ENCODE measurements around the gene SPOCK1.

GRCh38 chr5:137072361-137073115 lies 426.6 kb downstream of the SPOCK1 start:
- TF ChIP-seq POLR2AphosphoS5 (IDR thresholded peaks at IDR 0.05), result peak in 1 of 3 donors; percentile 11
- no peak for TF ChIP-seq CTCF (IDR thresholded peaks at IDR 0.05)
- no peak for TF ChIP-seq EP300 (IDR thresholded peaks at IDR 0.05)

All from stomach (tissue), 4 donors.